ENCODE measurements around the gene MTSS2.
A peak's percentile ranks its signal among the peaks of the same experiment; 100 is the strongest.

The MTSS2 gene

DNA sequence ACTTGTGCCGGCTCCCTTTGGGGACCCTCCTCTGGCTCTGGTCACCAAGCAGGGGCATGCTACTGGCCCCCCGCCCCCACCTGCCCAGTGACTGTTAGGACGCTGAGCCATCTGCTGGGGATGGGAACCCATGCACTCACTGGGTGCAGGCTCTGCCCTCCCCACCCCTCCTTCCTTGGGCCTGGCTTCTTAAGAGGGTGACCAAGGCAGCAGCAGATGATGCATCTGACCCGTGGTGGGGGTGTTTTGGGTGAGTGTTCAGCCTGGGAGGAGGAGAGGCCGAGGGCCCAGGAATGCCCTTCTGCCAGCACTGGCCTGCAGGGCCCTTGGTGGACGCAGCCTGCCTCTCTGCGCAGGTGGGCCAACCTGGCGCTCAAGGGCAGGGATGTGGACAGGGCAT is 19.2 kb upstream of the MTSS2 start:
- H3K9ac ChIP-seq (ENCODE audit: low read length): no peak overlapping the region
- peaks cover 53% of the 10 kb centered on the region for H3K4me1 ChIP-seq (ENCODE audit: control insufficient read depth, insufficient read depth, low read length)
- H3K27ac ChIP-seq (ENCODE audit: low read depth, low read length): no peak overlapping the region
- no peaks in the 10 kb centered on the region for H3K27me3 ChIP-seq (ENCODE audit: control insufficient read depth, insufficient read depth, low read length)
- H3K9me3 ChIP-seq (ENCODE audit: control insufficient read depth, insufficient read depth, low read depth, low read length): no peaks in the 10 kb centered on the region
- no peak overlapping the region for H3K4me3 ChIP-seq (ENCODE audit: low read depth, low read length)
- no peaks in the 10 kb centered on the region for H3K36me3 ChIP-seq (ENCODE audit: control insufficient read depth, insufficient read depth, low read length)

GRCh38 chr16:70704586-70704985 is 18.7 kb upstream of the MTSS2 start:
- Histone ChIP-seq H3K4me3 (ENCODE audit: low read depth, low read length) (no peak overlapping the region), H3K27ac (ENCODE audit: low read depth, low read length) (no peak overlapping the region), H3K4me1 (ENCODE audit: control insufficient read depth, insufficient read depth, low read length) (peaks cover 57% of the 10 kb centered on the region), H3K36me3 (ENCODE audit: control insufficient read depth, insufficient read depth, low read length) (no peaks in the 10 kb centered on the region), H3K9me3 (ENCODE audit: control insufficient read depth, insufficient read depth, low read depth, low read length) (no peaks in the 10 kb centered on the region), H3K9ac (ENCODE audit: low read length) (no peak overlapping the region), H3K27me3 (ENCODE audit: control insufficient read depth, insufficient read depth, low read length) (no peaks in the 10 kb centered on the region)

GRCh38 chr16:70703835-70704381 is 18.1 kb upstream of the MTSS2 start:
- Histone ChIP-seq H3K9me3 (ENCODE audit: control insufficient read depth, insufficient read depth, low read depth, low read length) (no peaks in the 10 kb centered on the region), H3K27me3 (ENCODE audit: control insufficient read depth, insufficient read depth, low read length) (no peaks in the 10 kb centered on the region), H3K4me3 (ENCODE audit: low read depth, low read length) (no peak overlapping the region), H3K4me1 (ENCODE audit: control insufficient read depth, insufficient read depth, low read length) (peaks cover 56% of the 10 kb centered on the region), H3K9ac (ENCODE audit: low read length) (no peak overlapping the region), H3K36me3 (ENCODE audit: control insufficient read depth, insufficient read depth, low read length) (no peaks in the 10 kb centered on the region), H3K27ac (ENCODE audit: low read depth, low read length) (no peak overlapping the region)

DNA sequence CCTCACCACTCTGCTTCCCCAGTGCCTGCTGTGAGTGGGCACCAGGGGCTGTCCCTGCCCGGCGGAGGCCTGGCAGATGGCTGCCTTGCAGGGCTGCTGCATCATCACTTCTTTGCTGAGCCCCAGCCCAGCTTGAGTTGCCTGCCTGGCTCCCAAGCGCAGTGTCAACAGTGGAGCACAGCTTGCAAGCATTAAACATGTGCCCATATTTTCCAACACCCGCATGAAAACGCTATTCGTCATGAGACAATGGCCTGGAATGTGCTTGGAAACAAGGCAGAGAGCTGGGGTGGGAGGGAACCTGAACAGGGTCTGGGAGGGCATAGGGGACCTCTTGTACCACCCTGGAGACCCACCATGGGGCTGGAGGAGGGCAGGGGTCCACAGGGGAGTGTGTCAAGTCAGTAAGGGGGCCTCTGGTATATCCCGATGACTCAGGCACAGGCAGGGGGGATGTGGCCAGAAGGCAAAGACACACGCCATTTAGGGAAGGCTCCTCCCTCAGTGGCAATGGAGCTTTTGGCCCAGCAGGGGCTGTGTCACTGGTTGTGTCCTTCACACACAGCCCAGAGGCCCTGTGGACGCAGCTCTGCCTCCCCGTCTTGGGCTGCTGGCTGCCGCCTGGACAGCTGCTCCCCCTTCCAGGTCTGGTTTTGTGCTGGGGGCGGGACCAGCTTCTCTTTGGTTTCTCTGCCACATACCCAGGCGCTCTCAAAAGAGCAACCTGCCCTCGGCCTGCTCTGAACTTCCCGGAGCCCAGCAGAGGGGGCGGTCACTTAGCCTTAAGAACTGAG is 17.4 kb upstream of the MTSS2 start:
- no peaks in the 10 kb centered on the region for H3K27me3 ChIP-seq (ENCODE audit: control insufficient read depth, insufficient read depth, low read length)
- no peak overlapping the region for H3K4me3 ChIP-seq (ENCODE audit: low read depth, low read length)
- no peak overlapping the region for H3K9ac ChIP-seq (ENCODE audit: low read length)
- H3K36me3 ChIP-seq (ENCODE audit: control insufficient read depth, insufficient read depth, low read length): 0 out of 2 replicates have a peak, but pooled peaks cover under 1% of the 10 kb centered on the region
- H3K4me1 ChIP-seq (ENCODE audit: control insufficient read depth, insufficient read depth, low read length): peaks cover 49% of the 10 kb centered on the region
- no peaks in the 10 kb centered on the region for H3K9me3 ChIP-seq (ENCODE audit: control insufficient read depth, insufficient read depth, low read depth, low read length)
- H3K27ac ChIP-seq (ENCODE audit: low read depth, low read length): no peak overlapping the region

GRCh38 chr16:70702624-70703023 is 16.8 kb upstream of the MTSS2 start:
- no peak overlapping the region for H3K4me3 ChIP-seq (ENCODE audit: low read depth, low read length)
- no peak overlapping the region for H3K27ac ChIP-seq (ENCODE audit: low read depth, low read length)
- no peaks in the 10 kb centered on the region for H3K9me3 ChIP-seq (ENCODE audit: control insufficient read depth, insufficient read depth, low read depth, low read length)
- H3K36me3 ChIP-seq (ENCODE audit: control insufficient read depth, insufficient read depth, low read length): 0 out of 2 replicates have a peak, but pooled peaks cover 4% of the 10 kb centered on the region
- no peak overlapping the region for H3K9ac ChIP-seq (ENCODE audit: low read length)
- H3K27me3 ChIP-seq (ENCODE audit: control insufficient read depth, insufficient read depth, low read length): no peaks in the 10 kb centered on the region
- peaks cover 46% of the 10 kb centered on the region for H3K4me1 ChIP-seq (ENCODE audit: control insufficient read depth, insufficient read depth, low read length)

DNA sequence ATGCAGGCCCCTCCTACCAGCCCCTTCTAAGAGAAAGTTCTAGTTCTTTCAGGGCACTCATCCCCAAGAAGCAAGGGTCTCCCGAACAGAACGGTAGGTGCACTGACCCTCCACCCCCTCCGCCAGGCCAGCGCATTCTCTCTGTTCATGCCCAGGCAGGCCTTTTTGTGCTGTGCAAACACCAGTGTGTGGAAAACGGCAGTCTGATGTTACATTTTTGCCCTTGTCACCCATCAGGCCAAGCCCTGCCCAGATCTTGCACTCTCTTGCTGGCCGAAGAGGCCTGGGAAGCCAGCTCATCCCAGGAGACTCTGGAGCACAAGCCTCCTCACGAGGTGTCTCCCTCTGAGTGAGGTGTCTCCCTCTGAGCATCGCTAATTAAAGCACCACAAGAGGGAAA is 16.1 kb upstream of the MTSS2 start:
- Histone ChIP-seq H3K27me3 (ENCODE audit: control insufficient read depth, insufficient read depth, low read length) (no peaks in the 10 kb centered on the region), H3K9me3 (ENCODE audit: control insufficient read depth, insufficient read depth, low read depth, low read length) (no peaks in the 10 kb centered on the region), H3K4me1 (ENCODE audit: control insufficient read depth, insufficient read depth, low read length) (peaks cover 48% of the 10 kb centered on the region), H3K27ac (ENCODE audit: low read depth, low read length) (no peak overlapping the region; the same call in 1 of the 2 replicates), H3K36me3 (ENCODE audit: control insufficient read depth, insufficient read depth, low read length) (0 out of 2 replicates have a peak, but pooled peaks cover 4% of the 10 kb centered on the region), H3K9ac (ENCODE audit: low read length) (no peak overlapping the region), H3K4me3 (ENCODE audit: low read depth, low read length) (no peak overlapping the region)

DNA sequence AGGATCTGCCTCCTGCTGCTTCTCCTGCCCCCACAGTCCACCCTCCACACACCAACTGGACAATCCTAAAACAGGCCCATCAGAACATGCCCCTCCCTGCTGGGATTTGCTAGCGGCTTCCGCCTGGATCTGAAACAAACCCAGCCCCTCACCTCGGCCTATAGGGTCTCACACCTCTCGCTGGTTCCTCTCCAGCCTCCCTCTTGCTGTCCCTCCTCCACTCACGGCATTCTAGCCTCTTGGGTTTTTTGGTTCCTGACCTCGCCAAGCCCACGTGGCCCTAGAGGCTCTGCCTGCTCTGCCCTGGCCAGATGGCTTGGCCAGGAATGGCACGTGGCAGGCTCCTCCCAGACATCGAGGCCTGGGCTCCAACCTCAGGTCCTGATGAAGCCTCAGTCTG is 15.7 kb upstream of the MTSS2 start:
- H3K27ac ChIP-seq (ENCODE audit: low read depth, low read length): no peak overlapping the region
- no peaks in the 10 kb centered on the region for H3K9me3 ChIP-seq (ENCODE audit: control insufficient read depth, insufficient read depth, low read depth, low read length)
- H3K4me3 ChIP-seq (ENCODE audit: low read depth, low read length): no peak overlapping the region
- H3K36me3 ChIP-seq (ENCODE audit: control insufficient read depth, insufficient read depth, low read length): 0 out of 2 replicates have a peak, but pooled peaks cover 4% of the 10 kb centered on the region
- H3K4me1 ChIP-seq (ENCODE audit: control insufficient read depth, insufficient read depth, low read length): peaks cover 52% of the 10 kb centered on the region
- H3K9ac ChIP-seq (ENCODE audit: low read length): no peak overlapping the region
- no peaks in the 10 kb centered on the region for H3K27me3 ChIP-seq (ENCODE audit: control insufficient read depth, insufficient read depth, low read length)

- H3K4me1 ChIP-seq (ENCODE audit: control insufficient read depth, insufficient read depth, low read length): peaks cover 55% of the 10 kb centered on the region
- no peaks in the 10 kb centered on the region for H3K27me3 ChIP-seq (ENCODE audit: control insufficient read depth, insufficient read depth, low read length)
- H3K27ac ChIP-seq (ENCODE audit: low read depth, low read length): no peak overlapping the region
- H3K9ac ChIP-seq (ENCODE audit: low read length): no peak overlapping the region
- H3K4me3 ChIP-seq (ENCODE audit: low read depth, low read length): no peak overlapping the region
- H3K36me3 ChIP-seq (ENCODE audit: control insufficient read depth, insufficient read depth, low read length): 0 out of 2 replicates have a peak, but pooled peaks cover 4% of the 10 kb centered on the region
- no peaks in the 10 kb centered on the region for H3K9me3 ChIP-seq (ENCODE audit: control insufficient read depth, insufficient read depth, low read depth, low read length)
Measured at GRCh38 chr16:70701036-70701435, 15.2 kb upstream of the MTSS2 start.

GRCh38 chr16:70700101-70701020 is 14.5 kb upstream of the MTSS2 start:
- H3K27ac ChIP-seq (ENCODE audit: low read depth, low read length): 0 out of 2 replicates have a peak overlapping the region, but pooled peaks have one; percentile 6
- no peak overlapping the region for H3K4me3 ChIP-seq (ENCODE audit: low read depth, low read length)
- H3K36me3 ChIP-seq (ENCODE audit: control insufficient read depth, insufficient read depth, low read length): 0 out of 2 replicates have a peak, but pooled peaks cover 4% of the 10 kb centered on the region
- no peak overlapping the region for H3K9ac ChIP-seq (ENCODE audit: low read length)
- no peaks in the 10 kb centered on the region for H3K9me3 ChIP-seq (ENCODE audit: control insufficient read depth, insufficient read depth, low read depth, low read length)
- peaks cover 62% of the 10 kb centered on the region for H3K4me1 ChIP-seq (ENCODE audit: control insufficient read depth, insufficient read depth, low read length)
- no peaks in the 10 kb centered on the region for H3K27me3 ChIP-seq (ENCODE audit: control insufficient read depth, insufficient read depth, low read length)

GRCh38 chr16:70699696-70700095 is 13.8 kb upstream of the MTSS2 start:
- Histone ChIP-seq H3K27ac (ENCODE audit: low read depth, low read length) (0 out of 2 replicates have a peak overlapping the region, but pooled peaks have one; percentile 6), H3K4me1 (ENCODE audit: control insufficient read depth, insufficient read depth, low read length) (peaks cover 67% of the 10 kb centered on the region)

More at GRCh38 chr16:70699696-70700095, 13.8 kb upstream of the MTSS2 start:
- Histone ChIP-seq H3K9ac (ENCODE audit: low read length) (no peak overlapping the region), H3K27me3 (ENCODE audit: control insufficient read depth, insufficient read depth, low read length) (no peaks in the 10 kb centered on the region), H3K9me3 (ENCODE audit: control insufficient read depth, insufficient read depth, low read depth, low read length) (no peaks in the 10 kb centered on the region), H3K36me3 (ENCODE audit: control insufficient read depth, insufficient read depth, low read length) (0 out of 2 replicates have a peak, but pooled peaks cover 4% of the 10 kb centered on the region), H3K4me3 (ENCODE audit: low read depth, low read length) (no peak overlapping the region)
